Measurements from ENCODE around the gene COL26A1.

COL26A1 gene

DNA sequence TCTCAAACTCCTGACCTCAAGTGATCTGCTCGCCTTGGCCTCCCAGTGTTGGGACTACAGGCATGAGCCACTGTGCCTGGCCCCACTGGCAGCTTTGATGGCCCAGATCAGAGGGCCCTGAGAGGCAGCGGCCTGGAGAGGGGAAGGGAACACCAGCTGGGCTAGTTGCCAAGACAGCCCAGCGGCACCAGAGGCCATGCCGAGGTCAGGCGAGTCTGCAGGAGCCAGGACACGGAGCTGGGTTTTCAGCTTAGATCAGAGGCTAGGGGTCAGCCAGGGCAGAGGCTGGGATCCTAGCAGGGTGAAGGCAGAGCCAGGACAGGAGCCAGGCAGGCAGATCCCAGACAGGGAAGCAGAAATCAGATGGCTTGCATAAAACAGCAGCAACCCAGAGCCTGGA, 173.6 kb downstream of the COL26A1 start:
- no peak for DNase-seq

GRCh38 chr7:101536668-101537067, 174.0 kb downstream of the COL26A1 start:
- no peak for DNase-seq

- DNase-seq: no peak
Observed at GRCh38 chr7:101537205-101537604, 174.5 kb downstream of the COL26A1 start.

- DNase-seq: no peak
Observed at GRCh38 chr7:101537935-101538595, 175.4 kb downstream of the COL26A1 start.

GRCh38 chr7:101538596-101539459, 176.2 kb downstream of the COL26A1 start:
- DNase-seq: peak in 4 of 5 donors; percentile 29 to 42 (median 34)

- DNase-seq: no peak
Observed at GRCh38 chr7:101539784-101540183, 177.1 kb downstream of the COL26A1 start.

DNA sequence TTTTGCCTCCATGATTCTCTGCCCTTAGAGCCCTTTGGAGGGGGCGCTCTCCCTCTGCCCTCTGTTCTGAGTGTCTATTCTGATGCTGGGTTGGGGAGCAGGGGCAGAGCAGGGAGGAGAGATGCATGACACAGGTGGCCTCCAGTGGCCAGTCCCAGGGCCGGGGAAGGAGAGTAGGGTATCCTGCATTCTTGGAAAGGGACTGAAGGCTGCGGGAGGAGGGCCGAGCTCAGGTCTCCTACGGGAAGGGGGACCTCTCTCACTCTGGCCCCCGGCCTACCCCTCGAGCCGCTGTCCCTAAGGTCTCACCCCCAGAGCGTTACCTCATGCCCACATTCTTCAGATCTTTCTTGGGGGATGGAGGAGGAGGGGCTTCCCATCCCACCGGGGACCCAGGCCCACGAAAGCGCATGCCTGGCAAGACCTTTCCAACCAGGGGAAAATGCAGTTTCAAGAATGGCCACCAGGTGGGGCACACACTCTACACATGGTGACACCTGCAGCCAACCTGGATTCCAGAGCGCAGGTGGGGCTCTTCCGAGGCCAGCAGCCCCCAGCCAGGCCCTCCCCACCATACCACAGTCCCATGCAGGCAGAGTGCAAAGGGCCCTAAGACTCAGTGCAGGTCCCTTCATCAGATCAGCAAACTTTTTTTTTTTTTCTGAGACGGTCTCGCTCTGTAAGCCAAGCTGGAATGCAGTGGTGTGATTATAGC, 180.0 kb downstream of the COL26A1 start:
- DNase-seq: peak; percentile 37 to 71 (median 49)

DNA sequence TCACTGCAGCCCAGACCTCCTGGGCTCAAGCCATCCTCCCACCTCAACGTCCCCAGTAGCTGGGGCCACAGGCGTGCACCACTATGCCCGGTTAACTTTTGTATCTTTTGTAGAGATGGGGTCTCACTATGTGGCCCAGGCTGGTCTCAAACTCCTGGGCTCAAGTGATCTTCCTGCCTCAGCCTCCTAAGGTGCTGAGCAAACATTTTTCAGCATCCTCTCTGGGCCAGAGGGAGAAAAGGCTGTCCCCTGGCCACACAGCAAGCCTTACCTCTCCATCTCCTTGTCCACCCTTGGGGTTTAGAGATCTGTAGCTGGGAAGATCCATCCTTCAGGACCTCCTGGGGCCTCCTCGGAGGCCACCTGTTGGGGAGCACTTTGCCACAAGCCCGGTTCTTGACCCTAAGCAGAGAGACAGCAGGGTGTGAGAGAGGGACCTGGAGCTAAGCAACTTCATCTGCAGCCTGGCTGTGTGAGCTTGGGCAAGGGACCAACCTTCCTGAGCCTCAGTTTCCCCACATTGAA, 180.6 kb downstream of the COL26A1 start:
- no peak for DNase-seq

- no peak for DNase-seq
Observed at GRCh38 chr7:101543846-101544245, 181.2 kb downstream of the COL26A1 start.

- DNase-seq: no peak
Observed at GRCh38 chr7:101545441-101546190, 182.9 kb downstream of the COL26A1 start.

GRCh38 chr7:101546308-101546936, 183.7 kb downstream of the COL26A1 start:
- no peak for DNase-seq

DNA sequence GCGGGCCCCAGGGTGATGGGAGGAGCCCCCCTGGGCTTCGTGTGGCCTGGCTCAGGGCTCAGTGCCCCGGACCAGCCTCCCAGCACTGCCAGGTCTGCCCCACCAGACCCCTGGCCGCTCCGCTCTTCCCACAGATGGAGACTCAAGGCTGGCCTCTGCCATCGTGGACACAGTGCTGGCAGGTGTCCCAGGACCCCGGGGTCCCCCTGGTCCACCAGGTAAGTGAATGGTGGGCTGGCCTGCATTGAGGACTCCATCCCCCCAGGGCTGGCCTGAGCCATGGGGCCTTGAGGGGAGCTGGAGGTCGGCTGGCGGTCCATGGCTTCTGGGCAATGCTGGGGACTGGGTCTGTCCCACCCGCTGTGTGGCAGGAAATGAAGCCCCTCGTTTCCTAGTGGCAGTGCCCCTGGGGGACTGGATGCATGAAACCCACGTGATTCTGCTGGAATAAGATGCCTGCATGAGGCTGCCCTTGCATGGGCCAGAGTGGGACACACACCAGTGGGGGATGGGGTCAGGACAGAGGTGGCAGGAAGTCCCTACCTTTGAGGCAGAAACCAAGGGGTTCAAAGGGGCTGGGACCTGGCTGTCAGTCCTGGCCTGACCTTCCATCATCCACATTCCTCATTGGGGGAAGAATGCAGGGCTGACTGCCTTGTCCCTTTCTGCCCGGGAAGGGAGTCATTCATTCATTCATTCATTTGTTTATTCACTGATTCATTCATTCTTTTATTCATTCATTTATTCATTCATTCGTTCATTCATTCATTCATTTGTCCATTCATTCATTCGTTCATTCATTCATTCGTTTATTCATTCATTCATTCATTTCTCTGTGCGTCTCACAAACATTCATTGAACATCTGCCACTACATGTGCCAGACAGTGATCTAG, 184.6 kb downstream of the COL26A1 start:
- DNase-seq: no peak

DNA sequence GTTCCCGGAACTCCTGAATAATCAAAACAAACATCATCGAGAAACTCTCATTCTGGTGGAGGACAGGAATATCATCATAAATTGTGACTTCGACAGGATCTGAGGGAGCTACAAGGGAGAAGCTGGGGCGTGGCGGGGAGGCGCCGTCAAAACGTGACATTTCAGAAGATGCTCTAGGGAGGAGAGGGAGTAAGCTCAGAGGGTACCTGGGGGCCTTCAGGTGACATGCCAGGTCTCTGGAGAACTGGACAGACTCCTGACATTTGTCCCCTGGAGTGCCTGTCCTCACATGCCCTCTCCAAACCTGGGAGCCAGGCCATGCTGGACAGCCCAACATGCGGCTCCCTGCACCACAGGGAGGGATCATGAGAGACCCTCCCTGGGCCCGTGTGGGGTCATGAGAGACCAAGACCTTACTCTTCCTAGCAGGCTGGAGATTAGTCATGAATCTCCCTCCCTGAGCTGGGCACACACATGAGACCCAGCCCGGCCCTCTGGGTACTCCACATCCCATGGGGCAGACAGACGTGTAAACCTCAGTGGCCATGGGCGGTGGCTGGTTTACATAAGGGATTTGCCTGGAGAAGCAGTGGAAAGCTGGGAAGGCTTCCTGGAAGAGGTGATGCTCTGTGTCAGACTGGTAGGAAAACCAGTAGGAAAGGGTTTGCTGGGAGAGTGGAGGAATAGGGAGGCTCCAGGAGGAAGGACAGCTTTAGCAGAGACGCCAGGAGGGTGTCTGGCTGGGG, 185.4 kb downstream of the COL26A1 start:
- DNase-seq: no peak

DNA sequence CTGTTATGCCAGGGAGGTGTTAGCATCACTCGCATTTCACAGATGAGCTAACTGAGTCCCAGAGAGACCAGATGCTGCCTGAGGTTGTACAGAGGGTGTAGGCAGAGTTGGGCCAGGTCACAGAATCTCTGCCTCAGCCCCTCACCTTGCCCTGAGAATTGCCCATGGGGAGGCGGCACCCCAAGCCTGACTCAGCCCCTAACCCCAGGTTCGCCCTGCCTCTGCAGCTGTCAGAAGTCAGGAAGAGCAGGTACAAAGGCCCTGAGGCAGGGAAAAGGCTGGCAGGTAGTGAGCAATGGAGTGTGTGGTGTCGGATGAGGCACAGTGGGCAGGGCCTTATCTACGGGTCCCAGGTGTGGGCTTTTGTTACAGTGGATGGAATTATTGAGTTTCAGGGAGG, 187.1 kb downstream of the COL26A1 start:
- no peak for DNase-seq

GRCh38 chr7:101550641-101551541, 188.2 kb downstream of the COL26A1 start:
- no peak for DNase-seq

DNA sequence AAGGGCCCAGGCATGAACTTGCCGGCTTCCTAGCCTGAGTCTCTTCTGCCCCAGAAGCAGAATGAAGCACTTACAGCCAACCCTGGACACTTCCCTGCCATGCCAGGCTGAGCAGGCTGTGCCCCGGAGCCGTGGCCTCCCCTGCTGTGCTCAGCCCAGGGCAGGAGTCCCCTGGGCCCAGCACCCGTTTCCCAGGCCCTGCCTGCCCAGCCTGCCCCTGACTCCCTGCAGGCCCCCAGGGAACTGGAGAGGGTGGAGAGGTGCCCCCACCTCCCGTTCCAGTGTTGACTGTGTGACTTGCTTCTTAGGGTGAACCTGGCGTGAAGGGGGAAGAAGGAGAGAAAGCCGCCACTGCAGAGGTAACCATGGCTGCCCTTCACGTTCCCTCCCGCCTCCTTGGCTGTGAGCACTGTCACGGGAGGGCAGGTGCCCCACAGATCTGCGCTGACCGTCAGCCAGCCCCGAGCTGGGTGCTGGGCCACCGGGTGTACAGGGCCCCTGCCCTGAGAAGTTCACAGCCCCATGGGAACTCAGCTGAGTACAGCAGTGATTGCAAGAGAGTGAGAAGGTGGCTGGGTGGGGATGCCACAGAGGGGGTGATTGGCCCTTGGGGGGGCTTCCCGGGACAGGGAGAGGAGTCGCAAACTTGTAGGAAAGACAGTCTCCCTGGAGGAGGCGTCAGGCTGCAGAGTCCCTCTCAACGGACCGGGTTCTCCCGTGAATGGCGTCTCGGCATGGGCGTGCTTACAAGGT, 190.5 kb downstream of the COL26A1 start:
- DNase-seq: no peak

GRCh38 chr7:101553771-101554445, 191.2 kb downstream of the COL26A1 start:
- DNase-seq: no peak

Measured in T-helper 1 cell (primary cell).